Chondrocyte (in vitro differentiated cells): ENCODE results near the gene STK38L. TPM values are rescaled to one million over a fixed set of nuclear protein-coding genes. Genes with fewer than 3 reads are reported as not detected.

Experiments
- DNase-seq: peaks from one replicate; pipeline ENCODE4 v3.0.0; 2021; ENCODE audit warnings: mixed read lengths, low spot score
- H3K27ac Mint-ChIP-seq: one replicate; pipeline ENCODE4 v1.8.0; 2021; ENCODE audit warnings: mild to moderate bottlenecking, moderate library complexity, mixed read lengths; ENCODE audit not compliant: unreplicated experiment
- H3K27me3 Mint-ChIP-seq: 2 replicates; pipeline ENCODE4 v1.8.0; 2021; ENCODE audit warnings: low read depth, mixed read lengths
- H3K36me3 Mint-ChIP-seq: 2 replicates; pipeline ENCODE4 v1.8.0; 2021; ENCODE audit warnings: low read depth, mixed read lengths
- H3K4me1 Mint-ChIP-seq: 2 replicates; pipeline ENCODE4 v1.8.0; 2021; ENCODE audit warnings: low read depth, mild to moderate bottlenecking, mixed read lengths
- H3K4me3 Mint-ChIP-seq: one replicate; pipeline ENCODE4 v1.8.0; 2021; ENCODE audit warnings: mild to moderate bottlenecking, moderate library complexity, mixed read lengths; ENCODE audit not compliant: unreplicated experiment
- H3K9me3 Mint-ChIP-seq: 2 replicates; pipeline ENCODE4 v1.8.0; 2021; ENCODE audit warnings: low read depth, mixed read lengths
- total RNA-seq: library from RNA; stranded (reverse); gene quantifications from 3 replicates; pipeline ENCODE4 v1.2.1, GENCODE V29; 2021
- TF ChIP-seq, protein P1 (sequence below): fragments of 200-600 bp; sonication (generic); IDR thresholded peaks from 2 replicates; pipeline ENCODE4 v1.5.0; 2021; ENCODE audit warnings: antibody characterized with exemption, mild to moderate bottlenecking, moderate library complexity

The STK38L gene
- total RNA-seq, 1 donor from 2014 or later = 219 TPM

DNA sequence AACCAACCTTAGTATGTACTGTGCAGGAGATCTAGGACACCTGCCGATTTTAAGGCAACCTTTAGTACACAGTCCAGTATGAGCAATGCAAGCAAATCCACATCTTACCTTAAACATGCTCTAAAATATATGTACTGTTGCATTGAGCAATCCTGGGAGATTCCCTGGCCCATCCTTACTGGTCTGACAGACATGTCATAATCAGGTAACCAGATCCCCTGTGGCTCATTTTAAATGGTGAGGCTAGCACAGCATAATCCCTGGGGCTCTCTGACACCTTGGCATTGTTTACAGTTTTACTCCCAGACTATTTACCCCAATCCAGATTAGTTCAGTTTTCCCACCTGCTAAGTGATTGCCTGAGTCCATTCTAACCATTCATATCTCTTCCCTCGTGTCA, 103.7 kb downstream of the STK38L start:
- Mint-ChIP-seq H3K27ac (no peak overlapping the region), H3K4me3 (no peak overlapping the region), H3K4me1 (peaks cover 19% of the 10 kb centered on the region), H3K27me3 (no peaks in the 10 kb centered on the region), H3K9me3 (no peaks in the 10 kb centered on the region), H3K36me3 (no peaks in the 10 kb centered on the region)
- DNase-seq = no peak
- TF ChIP-seq, protein P1, sequence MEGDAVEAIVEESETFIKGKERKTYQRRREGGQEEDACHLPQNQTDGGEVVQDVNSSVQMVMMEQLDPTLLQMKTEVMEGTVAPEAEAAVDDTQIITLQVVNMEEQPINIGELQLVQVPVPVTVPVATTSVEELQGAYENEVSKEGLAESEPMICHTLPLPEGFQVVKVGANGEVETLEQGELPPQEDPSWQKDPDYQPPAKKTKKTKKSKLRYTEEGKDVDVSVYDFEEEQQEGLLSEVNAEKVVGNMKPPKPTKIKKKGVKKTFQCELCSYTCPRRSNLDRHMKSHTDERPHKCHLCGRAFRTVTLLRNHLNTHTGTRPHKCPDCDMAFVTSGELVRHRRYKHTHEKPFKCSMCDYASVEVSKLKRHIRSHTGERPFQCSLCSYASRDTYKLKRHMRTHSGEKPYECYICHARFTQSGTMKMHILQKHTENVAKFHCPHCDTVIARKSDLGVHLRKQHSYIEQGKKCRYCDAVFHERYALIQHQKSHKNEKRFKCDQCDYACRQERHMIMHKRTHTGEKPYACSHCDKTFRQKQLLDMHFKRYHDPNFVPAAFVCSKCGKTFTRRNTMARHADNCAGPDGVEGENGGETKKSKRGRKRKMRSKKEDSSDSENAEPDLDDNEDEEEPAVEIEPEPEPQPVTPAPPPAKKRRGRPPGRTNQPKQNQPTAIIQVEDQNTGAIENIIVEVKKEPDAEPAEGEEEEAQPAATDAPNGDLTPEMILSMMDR = no peak

DNA sequence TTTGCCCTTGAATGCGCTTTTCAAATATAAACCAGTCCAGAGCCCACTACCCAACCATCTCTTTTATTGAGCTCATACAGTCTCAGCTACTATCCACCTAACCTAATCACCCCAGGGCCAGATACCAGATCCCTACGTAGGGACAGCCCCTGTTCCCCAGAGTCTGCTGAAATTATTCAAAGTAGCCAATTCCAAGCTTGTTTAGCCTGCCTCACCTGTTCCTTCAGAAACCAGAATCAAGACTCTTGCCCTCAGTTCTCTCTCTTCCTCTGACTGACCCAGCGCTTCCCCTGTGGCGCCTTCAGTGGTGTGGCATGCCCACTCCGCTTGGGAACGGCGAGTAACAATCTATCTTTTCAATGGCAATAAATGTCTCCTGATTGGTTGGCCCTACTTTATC, 107.4 kb downstream of the STK38L start:
- Mint-ChIP-seq H3K4me3 (no peak overlapping the region), H3K27me3 (no peaks in the 10 kb centered on the region), H3K4me1 (peaks cover 3% of the 10 kb centered on the region), H3K27ac (no peak overlapping the region), H3K9me3 (no peaks in the 10 kb centered on the region), H3K36me3 (no peaks in the 10 kb centered on the region)
- no peak for DNase-seq
- TF ChIP-seq, protein P1 = no peak

DNA sequence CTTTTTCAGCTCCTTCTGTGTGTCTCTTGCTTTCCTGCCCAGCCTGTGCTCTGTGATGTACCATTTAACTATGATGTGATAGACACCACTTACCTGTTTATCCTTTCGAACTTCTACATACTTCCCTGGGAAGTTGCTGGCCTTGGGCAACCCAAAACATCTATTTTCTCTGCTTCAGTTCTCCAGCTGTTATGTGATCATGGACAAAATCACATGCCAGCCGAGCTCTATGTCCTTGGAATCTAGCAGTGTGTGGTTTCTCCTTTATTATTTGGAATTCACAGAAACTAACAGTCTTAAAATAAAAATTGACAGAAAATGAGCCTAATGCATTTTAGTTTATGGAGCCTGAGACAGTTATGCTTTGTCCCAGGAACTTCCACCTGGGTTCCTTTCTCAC, 111.4 kb downstream of the STK38L start:
- H3K9me3 Mint-ChIP-seq = no peaks in the 10 kb centered on the region
- H3K4me3 Mint-ChIP-seq = no peak overlapping the region
- DNase-seq = no peak
- H3K36me3 Mint-ChIP-seq = no peaks in the 10 kb centered on the region
- TF ChIP-seq, protein P1 = no peak
- no peak overlapping the region for H3K27ac Mint-ChIP-seq
- peaks cover 12% of the 10 kb centered on the region for H3K4me1 Mint-ChIP-seq
- no peaks in the 10 kb centered on the region for H3K27me3 Mint-ChIP-seq

DNA sequence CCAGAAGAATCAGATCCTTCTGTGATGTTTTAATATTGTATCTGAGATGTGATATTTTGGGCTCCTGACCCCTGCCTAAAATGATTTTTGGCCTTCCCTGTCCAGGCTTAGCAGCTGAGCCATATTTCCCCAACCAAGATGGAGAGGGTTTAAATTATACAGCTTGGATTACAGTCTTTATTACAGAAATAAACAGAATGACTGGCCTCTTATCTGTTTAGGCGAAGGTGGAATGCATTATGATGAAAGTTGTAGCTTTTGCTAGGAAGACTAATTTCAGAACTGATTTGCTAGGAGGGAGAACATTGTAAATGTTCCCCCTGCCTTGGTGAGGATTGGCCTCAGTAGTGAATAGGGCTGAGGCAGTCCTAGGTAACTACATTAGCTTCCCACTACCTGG, 111.9 kb downstream of the STK38L start:
- Mint-ChIP-seq H3K4me1 (peaks cover 13% of the 10 kb centered on the region), H3K27me3 (no peaks in the 10 kb centered on the region), H3K36me3 (no peaks in the 10 kb centered on the region), H3K4me3 (no peak overlapping the region), H3K27ac (no peak overlapping the region), H3K9me3 (no peaks in the 10 kb centered on the region)
- DNase-seq = no peak
- TF ChIP-seq, protein P1 = no peak

DNA sequence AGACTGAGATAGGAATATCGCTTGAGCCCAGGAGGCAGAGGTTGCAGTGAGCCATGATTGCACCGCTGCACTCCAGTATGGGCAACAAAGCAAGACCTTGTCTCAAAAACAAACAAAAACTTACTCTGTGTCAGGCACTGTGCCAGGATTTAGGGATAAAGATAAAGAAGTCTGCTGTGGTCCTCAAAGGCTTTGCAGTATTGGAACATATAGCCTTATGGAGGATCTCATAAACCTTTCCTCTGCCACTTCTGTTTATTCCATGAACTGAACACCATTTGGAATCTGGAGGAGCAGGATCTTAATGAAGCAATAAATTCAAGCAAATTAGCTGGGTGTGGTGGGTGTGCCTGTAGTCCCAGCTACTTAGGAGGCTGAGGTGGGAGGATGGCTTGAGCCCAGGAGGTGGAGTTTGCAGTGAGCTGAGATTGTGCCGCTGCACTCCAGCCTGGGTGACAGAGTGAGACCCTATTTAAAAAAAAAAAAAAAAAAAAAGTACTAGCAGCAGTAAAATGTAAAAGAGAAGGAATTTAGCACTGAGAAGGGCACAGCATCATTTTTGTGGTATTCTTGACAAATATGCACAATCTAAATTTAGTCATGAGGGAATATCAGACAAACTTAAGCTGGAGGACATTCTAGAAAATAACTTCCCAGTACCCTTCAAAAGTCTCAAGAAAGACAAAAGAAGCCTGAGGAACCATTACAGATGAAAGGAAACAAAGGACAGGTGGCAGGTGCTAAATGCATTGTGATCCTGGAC, 115.7 kb downstream of the STK38L start:
- no peaks in the 10 kb centered on the region for H3K9me3 Mint-ChIP-seq
- TF ChIP-seq, protein P1 = no peak
- H3K36me3 Mint-ChIP-seq = no peaks in the 10 kb centered on the region
- H3K27me3 Mint-ChIP-seq = no peaks in the 10 kb centered on the region
- H3K4me3 Mint-ChIP-seq = no peak overlapping the region
- no peak overlapping the region for H3K27ac Mint-ChIP-seq
- H3K4me1 Mint-ChIP-seq = peaks cover 27% of the 10 kb centered on the region
- DNase-seq = no peak
